ENCODE measurements around the gene CHD9NB. TPM values are rescaled to one million over a fixed set of nuclear protein-coding genes. Genes with fewer than 3 reads are reported as not detected.
A peak's percentile ranks its signal among the peaks of the same experiment; 100 is the strongest.

The CHD9NB gene
- polyA plus RNA-seq, 1 of the 3 experiments (the other 2 are of a cell fraction) = 2.7 TPM

GRCh38 chr16:53090591-53091411 is 38.1 kb upstream of the CHD9NB start (continued):
- TF ChIP-seq REST (IDR thresholded peaks at IDR 0.05; ENCODE audit: low read depth, low read length) (peak; percentile 39; the same call in 1 of the 2 replicates), MEF2A (IDR thresholded peaks at IDR 0.05; ENCODE audit: borderline replicate concordance, low read depth) (0 out of 2 replicates have a peak, but pooled peaks have one; percentile 28), RCOR1 (IDR thresholded peaks at IDR 0.05; ENCODE audit: low read length) (no peak), RFX5 (IDR thresholded peaks at IDR 0.05; ENCODE audit: low read length) (no peak), YY1 (IDR thresholded peaks at IDR 0.05; ENCODE audit: low read depth) (no peak), IRF3 (IDR thresholded peaks at IDR 0.05; ENCODE audit: low read depth, low read length) (no peak), NRF1 (IDR thresholded peaks at IDR 0.05; ENCODE audit: low read depth, low read length) (no peak), RXRA (IDR thresholded peaks at IDR 0.05; ENCODE audit: borderline replicate concordance, low read depth) (peak; percentile 75; the same call in 1 of the 2 replicates), NFIC (IDR thresholded peaks at IDR 0.05; ENCODE audit: borderline replicate concordance) (peak; percentile 91), EP300 (IDR thresholded peaks at IDR 0.05; ENCODE audit: borderline replicate concordance in 1 of 2, low read depth in 1 of 2, low read length in 1 of 2) (peak in 1 of 2 experiments; percentile 71; a peak in 1 of 4 replicates)
- TF ChIP-seq, protein P1, sequence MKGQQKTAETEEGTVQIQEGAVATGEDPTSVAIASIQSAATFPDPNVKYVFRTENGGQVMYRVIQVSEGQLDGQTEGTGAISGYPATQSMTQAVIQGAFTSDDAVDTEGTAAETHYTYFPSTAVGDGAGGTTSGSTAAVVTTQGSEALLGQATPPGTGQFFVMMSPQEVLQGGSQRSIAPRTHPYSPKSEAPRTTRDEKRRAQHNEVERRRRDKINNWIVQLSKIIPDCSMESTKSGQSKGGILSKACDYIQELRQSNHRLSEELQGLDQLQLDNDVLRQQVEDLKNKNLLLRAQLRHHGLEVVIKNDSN (IDR thresholded peaks at IDR 0.05; ENCODE audit: borderline replicate concordance, low read depth) = no peak
- TF ChIP-seq, protein P2, sequence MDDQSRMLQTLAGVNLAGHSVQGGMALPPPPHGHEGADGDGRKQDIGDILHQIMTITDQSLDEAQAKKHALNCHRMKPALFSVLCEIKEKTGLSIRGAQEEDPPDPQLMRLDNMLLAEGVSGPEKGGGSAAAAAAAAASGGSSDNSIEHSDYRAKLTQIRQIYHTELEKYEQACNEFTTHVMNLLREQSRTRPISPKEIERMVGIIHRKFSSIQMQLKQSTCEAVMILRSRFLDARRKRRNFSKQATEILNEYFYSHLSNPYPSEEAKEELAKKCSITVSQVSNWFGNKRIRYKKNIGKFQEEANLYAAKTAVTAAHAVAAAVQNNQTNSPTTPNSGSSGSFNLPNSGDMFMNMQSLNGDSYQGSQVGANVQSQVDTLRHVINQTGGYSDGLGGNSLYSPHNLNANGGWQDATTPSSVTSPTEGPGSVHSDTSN (IDR thresholded peaks at IDR 0.05) = no peak; the same call in 1 of the 2 replicates
- TF ChIP-seq, protein P3, sequence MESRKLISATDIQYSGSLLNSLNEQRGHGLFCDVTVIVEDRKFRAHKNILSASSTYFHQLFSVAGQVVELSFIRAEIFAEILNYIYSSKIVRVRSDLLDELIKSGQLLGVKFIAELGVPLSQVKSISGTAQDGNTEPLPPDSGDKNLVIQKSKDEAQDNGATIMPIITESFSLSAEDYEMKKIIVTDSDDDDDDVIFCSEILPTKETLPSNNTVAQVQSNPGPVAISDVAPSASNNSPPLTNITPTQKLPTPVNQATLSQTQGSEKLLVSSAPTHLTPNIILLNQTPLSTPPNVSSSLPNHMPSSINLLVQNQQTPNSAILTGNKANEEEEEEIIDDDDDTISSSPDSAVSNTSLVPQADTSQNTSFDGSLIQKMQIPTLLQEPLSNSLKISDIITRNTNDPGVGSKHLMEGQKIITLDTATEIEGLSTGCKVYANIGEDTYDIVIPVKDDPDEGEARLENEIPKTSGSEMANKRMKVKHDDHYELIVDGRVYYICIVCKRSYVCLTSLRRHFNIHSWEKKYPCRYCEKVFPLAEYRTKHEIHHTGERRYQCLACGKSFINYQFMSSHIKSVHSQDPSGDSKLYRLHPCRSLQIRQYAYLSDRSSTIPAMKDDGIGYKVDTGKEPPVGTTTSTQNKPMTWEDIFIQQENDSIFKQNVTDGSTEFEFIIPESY (IDR thresholded peaks at IDR 0.05; ENCODE audit: borderline replicate concordance, low read depth) = peak; percentile 53; the same call in 1 of the 2 replicates
